ENCODE measurements around the gene CSRP1.

- no peak for TF ChIP-seq CTCF (IDR thresholded peaks at IDR 0.05; ENCODE audit: insufficient read depth, low read length, poor library complexity, severe bottlenecking)
- no peak for TF ChIP-seq EZH2phosphoT487 (conservative IDR thresholded peaks at IDR 0.05; ENCODE audit: low read length)
These were observed 9.7 kb upstream of the CSRP1 start for GRCh38 chr1:201516511-201517127.
